Ectodermal cell (in vitro differentiated cells): ENCODE measurements around the gene TNFRSF25.

Experiments
- H3K27ac ChIP-seq: 2 replicates; pipeline ENCODE4 v1.7.0; 2013; ENCODE audit warnings: mild to moderate bottlenecking, low read depth, low read length; ENCODE audit not compliant: insufficient read depth, poor library complexity, severe bottlenecking
- H3K27me3 ChIP-seq: 2 replicates; pipeline ENCODE4 v1.7.0; 2013; ENCODE audit warnings: mild to moderate bottlenecking, low read length; ENCODE audit not compliant: insufficient read depth, control insufficient read depth, poor library complexity, severe bottlenecking
- H3K36me3 ChIP-seq: one replicate; pipeline ENCODE4 v1.7.0; 2013; ENCODE audit warnings: low read length; ENCODE audit not compliant: control insufficient read depth, insufficient read depth
- H3K4me1 ChIP-seq: one replicate; pipeline ENCODE4 v1.7.0; 2013; ENCODE audit warnings: low read length; ENCODE audit not compliant: control insufficient read depth, insufficient read depth
- H3K4me3 ChIP-seq: 2 replicates; pipeline ENCODE4 v1.7.0; 2013; ENCODE audit warnings: low read depth, low read length, control low read depth; ENCODE audit not compliant: insufficient read depth
- H3K9me3 ChIP-seq: 2 replicates; pipeline ENCODE4 v1.7.0; 2013; ENCODE audit warnings: mild to moderate bottlenecking, low read length, moderate library complexity; ENCODE audit not compliant: control insufficient read depth
- WGBS, 2 experiments: methylation state at CpG; one replicate each; pipeline ENCODE4 v1.1.7; 2013; ENCODE audit warnings: missing lambda C conversion rate in 2 of 2; 5-methylcytosine and 5-hydroxymethylcytosine counted together

TNFRSF25 gene

DNA sequence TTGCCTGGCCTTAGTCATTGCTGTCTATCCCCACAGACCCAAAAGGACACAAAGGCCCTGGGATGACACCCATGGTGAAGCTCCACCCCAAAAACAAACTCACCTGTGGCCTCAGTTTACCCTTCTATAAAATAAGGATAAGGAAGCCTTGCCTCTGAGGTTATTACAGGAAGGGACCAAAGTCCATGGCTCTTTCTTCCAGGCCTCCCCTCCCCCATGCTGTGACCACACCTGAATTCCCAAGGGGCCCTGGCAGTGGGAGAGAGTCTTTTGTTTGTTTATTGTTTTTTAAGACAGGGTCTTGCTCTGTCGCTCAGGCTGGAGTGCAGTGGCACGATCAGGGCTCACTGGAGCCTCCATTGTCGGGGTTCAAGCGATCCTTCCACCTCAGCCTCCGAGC, 10.5 kb upstream of the TNFRSF25 start:
- no peak overlapping the region for H3K27ac ChIP-seq
- no peaks in the 10 kb centered on the region for H3K9me3 ChIP-seq
- no peaks in the 10 kb centered on the region for H3K36me3 ChIP-seq
- WGBS, 2 experiments: 91 to 95% methylated on average over 5 of the region's 5 CpGs
- H3K4me3 ChIP-seq: no peak overlapping the region
- no peaks in the 10 kb centered on the region for H3K27me3 ChIP-seq
- peaks cover 7% of the 10 kb centered on the region for H3K4me1 ChIP-seq

DNA sequence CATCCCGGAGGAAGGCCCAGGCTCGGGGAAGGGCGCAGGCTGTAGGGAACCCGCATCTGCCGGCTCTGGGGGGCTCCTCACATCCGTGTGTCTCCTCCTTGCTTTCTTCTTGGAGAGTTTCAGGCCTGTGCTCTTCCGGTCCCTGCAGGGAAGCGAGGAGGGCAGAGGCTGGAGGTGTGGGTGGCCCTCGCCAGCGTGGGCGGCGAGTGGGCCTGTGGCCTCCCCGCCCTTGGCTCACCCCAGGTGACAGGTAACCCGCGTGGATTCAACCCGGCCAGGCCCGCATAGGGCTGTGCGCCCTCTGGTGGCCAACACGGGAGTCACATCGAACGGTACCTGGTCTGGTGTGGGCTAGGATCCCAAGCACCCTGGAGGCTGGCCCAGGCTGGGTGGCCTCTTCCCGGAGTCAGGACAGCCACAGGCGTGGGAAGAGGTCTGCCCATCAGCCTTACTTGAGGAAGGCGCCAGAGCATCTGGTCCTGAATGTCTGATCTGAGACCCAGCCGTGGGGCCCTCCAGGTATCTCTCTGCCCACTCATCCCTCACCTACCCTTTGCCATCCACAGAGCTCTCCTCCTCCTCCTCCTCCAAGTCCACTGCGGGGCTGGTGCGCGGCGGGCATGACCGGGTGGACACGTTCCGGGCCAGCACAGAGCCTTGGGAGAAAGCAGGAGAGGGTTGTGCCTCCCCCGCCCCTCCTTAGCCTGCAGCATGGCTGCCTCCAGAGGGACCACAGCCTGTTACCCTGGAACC, 9.6 kb upstream of the TNFRSF25 start:
- H3K9me3 ChIP-seq: no peaks in the 10 kb centered on the region
- WGBS, 2 experiments: 53 to 56% methylated on average over 33 of the region's 33 CpGs
- no peak overlapping the region for H3K27ac ChIP-seq
- no peaks in the 10 kb centered on the region for H3K36me3 ChIP-seq
- H3K4me1 ChIP-seq: peaks cover 7% of the 10 kb centered on the region
- no peak overlapping the region for H3K4me3 ChIP-seq
- no peaks in the 10 kb centered on the region for H3K27me3 ChIP-seq

DNA sequence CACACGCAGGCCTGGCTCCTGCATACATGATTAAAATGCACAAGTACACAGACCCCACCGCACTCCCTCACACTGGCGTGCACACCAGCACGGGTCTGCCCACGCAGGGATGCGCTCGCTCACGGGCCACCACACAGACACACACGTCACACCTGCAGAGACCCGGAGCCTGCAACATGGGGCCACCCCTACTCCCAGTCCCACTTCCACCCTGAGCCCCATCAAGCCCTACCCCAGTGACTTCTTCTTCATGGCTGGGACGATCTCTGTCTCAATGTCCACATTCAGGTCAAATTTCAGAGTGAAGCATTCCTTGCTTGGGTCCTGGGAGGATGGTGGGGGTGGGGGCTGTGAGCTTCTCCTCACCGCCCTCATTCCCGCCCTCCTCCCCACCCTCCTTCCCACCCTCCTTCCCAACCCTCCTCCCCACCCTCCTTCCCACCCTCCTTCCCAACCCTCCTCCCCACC, 8.9 kb upstream of the TNFRSF25 start:
- H3K27me3 ChIP-seq: no peaks in the 10 kb centered on the region
- peaks cover 7% of the 10 kb centered on the region for H3K4me1 ChIP-seq
- H3K9me3 ChIP-seq: no peaks in the 10 kb centered on the region
- no peak overlapping the region for H3K27ac ChIP-seq
- WGBS, 2 experiments: 84 to 89% methylated on average over 11 to 12 of the region's 13 CpGs
- H3K36me3 ChIP-seq: peaks cover under 1% of the 10 kb centered on the region
- no peak overlapping the region for H3K4me3 ChIP-seq

DNA sequence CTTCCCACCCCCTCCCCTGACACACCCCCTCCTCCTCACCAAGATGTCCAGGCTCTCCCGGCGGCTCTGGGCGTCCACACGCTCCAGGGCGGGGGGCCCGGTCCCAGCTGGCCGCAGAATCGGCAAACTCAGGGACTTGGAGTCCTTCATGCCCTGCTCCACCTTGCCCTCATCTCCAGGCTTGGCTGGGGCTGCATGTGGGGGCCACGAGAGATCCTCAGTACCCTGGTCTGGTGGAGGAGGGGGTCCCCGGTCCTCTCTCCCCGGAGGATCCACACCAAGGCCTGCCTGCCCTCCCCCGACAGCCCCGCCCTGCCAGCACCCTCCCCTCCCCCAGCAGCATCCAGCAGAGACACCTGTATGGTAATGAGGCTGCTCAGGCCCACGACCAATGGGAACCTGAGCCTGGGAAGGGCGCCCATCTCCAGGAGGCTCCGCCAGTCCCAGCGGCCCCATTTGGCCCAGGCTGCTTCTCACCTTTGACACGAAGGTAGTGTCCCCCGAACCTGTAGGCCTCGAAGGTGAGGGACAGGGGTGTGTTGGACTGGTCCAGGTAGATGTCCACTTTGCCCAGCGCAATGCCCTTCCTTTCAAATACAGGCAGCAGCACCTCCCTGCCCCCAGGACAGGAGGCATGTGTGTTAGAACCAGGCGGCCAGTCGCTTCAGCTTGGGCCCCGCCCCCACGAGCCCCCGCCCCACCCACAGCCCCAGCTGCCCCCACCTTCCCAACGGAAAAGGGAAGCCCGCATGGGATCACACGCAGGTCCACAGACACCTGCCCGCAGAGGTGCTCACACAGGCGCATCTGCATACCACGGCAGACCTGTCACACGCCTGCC, 8.2 kb upstream of the TNFRSF25 start:
- H3K36me3 ChIP-seq: peaks cover 4% of the 10 kb centered on the region
- H3K4me3 ChIP-seq: no peak overlapping the region
- H3K27ac ChIP-seq: no peak overlapping the region
- H3K27me3 ChIP-seq: no peaks in the 10 kb centered on the region
- no peaks in the 10 kb centered on the region for H3K9me3 ChIP-seq
- peaks cover 7% of the 10 kb centered on the region for H3K4me1 ChIP-seq
- WGBS, 2 experiments: 85% methylated on average over 33 of the region's 33 CpGs

DNA sequence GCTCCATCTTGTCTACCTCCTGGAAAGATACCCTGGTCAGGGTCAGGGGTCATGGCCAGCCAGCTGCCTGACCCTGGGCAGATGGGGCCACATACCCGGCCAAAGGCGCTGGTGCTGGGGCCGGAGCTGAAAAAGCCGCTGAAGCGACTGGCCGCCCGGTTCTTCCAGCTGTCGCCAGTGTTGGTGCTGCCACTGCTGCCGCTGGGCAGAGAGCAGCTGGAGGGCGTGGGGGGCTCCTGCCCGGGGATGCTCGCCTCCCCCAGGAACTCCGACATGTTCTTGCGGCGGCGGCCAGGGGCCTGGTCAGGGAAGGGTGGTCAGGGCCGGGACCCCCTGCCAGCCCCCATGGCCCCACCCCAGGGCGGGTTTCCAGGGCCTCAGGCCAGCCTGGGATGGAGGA, 7.2 kb upstream of the TNFRSF25 start:
- Histone ChIP-seq H3K27me3 (no peaks in the 10 kb centered on the region), H3K9me3 (no peaks in the 10 kb centered on the region), H3K4me3 (no peak overlapping the region), H3K4me1 (peaks cover 7% of the 10 kb centered on the region), H3K36me3 (peaks cover 9% of the 10 kb centered on the region), H3K27ac (no peak overlapping the region)
- 94 to 96% methylated on average over 18 of the region's 18 CpGs for WGBS, 2 experiments

DNA sequence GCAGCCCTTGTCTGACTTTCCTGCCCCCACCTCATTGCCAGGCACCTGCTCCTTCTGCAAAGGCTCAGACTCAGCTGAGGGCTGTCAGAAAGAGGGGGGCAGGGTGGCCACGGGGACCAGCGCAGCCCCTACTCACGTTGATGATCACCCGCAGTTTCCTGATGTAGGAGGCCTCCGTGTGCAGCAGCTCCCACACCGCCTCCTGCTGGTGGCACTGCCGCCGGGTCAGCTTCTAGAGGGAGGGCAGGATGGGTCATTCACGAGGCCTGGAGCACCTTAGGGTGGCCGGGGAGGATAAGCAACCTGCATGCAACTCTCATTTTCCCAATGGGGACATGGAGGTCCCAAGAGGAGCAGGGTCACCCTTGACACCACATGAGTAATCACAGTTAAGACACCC, 6.4 kb upstream of the TNFRSF25 start:
- WGBS, 2 experiments: 89% methylated on average over 10 of the region's 10 CpGs
- Histone ChIP-seq H3K27me3 (no peaks in the 10 kb centered on the region), H3K36me3 (peaks cover 9% of the 10 kb centered on the region), H3K4me3 (no peak overlapping the region), H3K27ac (no peak overlapping the region), H3K9me3 (no peaks in the 10 kb centered on the region), H3K4me1 (peaks cover 5% of the 10 kb centered on the region)

DNA sequence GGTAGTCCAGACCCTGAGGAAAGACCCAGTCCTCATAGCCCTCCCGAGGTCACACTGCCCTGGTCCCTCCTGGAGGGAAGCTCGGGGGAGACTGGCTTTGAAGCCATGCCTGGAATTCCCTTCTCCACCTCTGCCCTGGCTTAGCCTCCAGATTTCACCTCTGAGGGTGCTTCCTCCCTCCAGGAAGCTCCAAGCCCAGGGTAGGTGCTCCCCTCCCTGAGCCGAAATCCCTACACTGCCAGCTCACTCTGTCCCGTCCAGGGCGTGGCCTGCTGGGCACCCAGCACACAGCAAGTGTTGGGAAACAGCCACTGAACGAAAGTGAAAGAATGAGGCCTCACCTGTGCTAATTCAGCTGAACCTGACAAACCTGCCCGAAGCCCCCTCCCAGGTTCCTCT, 6.0 kb upstream of the TNFRSF25 start:
- Histone ChIP-seq H3K27ac (no peak overlapping the region), H3K36me3 (peaks cover 9% of the 10 kb centered on the region), H3K4me1 (peaks cover 2% of the 10 kb centered on the region), H3K4me3 (no peak overlapping the region), H3K9me3 (no peaks in the 10 kb centered on the region), H3K27me3 (no peaks in the 10 kb centered on the region)
- WGBS, 2 experiments: 95 to 97% methylated on average over 7 of the region's 7 CpGs

DNA sequence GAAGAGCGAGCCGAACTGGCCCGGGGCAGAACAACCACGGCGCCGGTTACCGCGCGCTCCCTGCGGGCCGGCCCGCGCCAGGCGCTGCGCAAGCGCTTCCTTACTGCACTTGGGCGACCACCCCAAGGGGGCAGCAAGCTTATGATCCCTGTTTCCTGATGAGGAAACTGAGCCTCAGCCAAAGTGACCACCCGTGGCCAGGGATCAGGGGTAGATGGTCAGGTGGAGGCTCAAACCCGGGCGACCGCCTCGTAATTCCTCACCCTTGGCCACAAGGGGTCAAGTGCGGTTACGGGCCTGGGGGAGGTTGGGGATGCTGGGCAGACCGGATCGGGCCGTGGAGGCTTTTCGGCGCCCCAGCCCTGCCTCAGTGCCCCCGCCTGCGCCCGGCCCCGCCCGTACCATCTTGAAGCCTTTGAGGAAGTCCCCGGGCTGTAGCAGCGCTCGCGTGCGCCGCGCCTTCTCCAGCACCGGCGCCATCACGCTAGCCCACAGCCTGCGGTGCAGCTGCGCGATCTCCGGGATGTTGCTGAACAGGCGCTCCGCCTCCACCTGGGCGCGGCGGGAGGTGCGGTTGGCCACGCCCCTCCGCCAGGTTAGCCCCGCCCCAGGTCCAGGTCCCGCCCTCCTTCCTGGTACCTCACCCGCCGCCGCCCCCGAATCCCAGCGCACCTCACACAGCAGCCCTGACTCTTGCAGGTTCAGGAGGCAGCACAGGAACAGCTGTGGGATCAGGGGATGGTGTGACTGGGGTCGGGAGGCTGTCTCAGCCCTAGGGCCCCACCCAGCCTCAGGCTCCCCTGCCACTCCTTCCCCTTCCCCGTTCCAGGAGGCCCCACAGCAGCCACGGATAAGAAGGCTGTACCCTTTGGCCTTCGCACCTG, 5.4 kb upstream of the TNFRSF25 start:
- H3K36me3 ChIP-seq: peaks cover 9% of the 10 kb centered on the region
- 95 to 96% methylated on average over 67 of the region's 67 CpGs for WGBS, 2 experiments
- peaks cover under 1% of the 10 kb centered on the region for H3K27me3 ChIP-seq
- H3K27ac ChIP-seq: no peak overlapping the region
- H3K4me3 ChIP-seq: no peak overlapping the region
- no peaks in the 10 kb centered on the region for H3K9me3 ChIP-seq
- no peaks in the 10 kb centered on the region for H3K4me1 ChIP-seq

DNA sequence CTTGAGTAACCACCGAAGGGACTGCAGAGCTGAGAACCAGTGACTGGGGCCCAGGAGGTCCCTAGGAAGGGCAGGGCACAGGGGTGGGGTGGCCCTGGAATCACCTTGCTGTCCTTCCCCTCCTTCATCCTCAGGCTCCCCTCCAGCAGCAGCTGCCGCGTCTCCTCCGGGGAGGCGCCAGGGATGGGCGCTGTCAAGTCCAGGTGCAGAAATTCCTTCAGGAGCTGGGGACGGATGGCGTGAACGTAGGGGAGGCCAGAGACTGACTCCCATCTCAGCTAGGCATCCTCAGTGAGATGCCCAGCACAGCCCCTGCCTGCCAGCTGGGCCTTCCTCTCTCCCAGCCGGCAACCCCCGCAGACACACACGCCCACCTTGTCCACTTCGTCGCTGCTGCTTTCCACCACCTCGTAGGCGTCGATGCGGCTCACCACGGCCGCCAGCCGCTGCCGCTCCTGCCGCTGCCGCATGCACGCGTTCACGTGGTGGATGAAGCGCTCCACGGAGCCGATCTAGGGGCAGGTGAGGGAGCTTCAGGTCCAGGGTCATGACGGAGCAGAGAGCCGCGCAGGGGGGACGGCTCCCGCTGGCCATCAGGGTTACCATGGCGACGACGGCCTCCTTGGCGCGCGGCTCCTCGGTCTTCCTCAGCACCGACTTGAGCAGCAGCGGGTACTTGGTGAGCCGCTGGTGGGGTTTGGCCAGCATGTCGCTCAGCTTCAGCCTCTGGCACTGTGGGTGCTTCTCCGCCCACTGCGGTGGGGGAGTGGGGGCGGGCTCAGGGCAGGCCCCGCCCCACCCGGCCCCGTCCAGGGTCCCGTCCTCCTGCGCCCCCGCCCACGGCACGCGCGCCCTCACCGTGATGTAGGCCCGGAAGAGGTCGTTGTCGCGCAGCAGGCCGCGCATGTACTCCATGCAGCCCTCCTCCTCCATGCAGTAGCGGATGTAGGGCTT, 4.4 kb upstream of the TNFRSF25 start:
- no peaks in the 10 kb centered on the region for H3K4me1 ChIP-seq
- 94% methylated on average over 67 of the region's 67 CpGs for WGBS, 2 experiments
- H3K36me3 ChIP-seq: peaks cover 9% of the 10 kb centered on the region
- H3K27ac ChIP-seq: no peak overlapping the region
- no peaks in the 10 kb centered on the region for H3K9me3 ChIP-seq
- peaks cover 10% of the 10 kb centered on the region for H3K27me3 ChIP-seq
- H3K4me3 ChIP-seq: no peak overlapping the region
